Ovary (tissue), 3 donors: ENCODE results near the gene MSI2.

Experiments
- CTCF ChIP-seq, 3 donors: fragments of 450-650 bp in 2 of 3; fragments of 200-600 bp in 1 of 3; IDR thresholded peaks; one replicate each; pipeline versions ENCODE4 v1.5.1 to v1.8.0; 2016 to 2022; ENCODE audit warnings: antibody characterized with exemption in 3 of 3, mild to moderate bottlenecking in 1 of 3
- EP300 ChIP-seq: sonication (generic); formaldehyde crosslinking; IDR thresholded peaks from one replicate; pipeline ENCODE4 v1.6.1; 2017; ENCODE audit warnings: antibody characterized with exemption
- POLR2A ChIP-seq: fragments of 450-650 bp; IDR thresholded peaks from one replicate; pipeline ENCODE4 v1.6.1; 2017; ENCODE audit warnings: antibody characterized with exemption, mild to moderate bottlenecking, moderate library complexity
- donor health status: DM: no; HTN: no; CAD: no.

- TF ChIP-seq POLR2A (no peak), CTCF (IDR thresholded peaks at IDR 0.05) (no peak), EP300 (no peak)
These were observed 395.1 kb downstream of the MSI2 start for GRCh38 chr17:57651451-57651850.
